Measurements from ENCODE around the gene PGA4. TPM values are rescaled to one million over a fixed set of nuclear protein-coding genes. Genes with fewer than 3 reads are reported as not detected.
"Not testable (repeated sequence)": the region's sequence is repeated elsewhere in the genome, so short reads cannot be mapped to it uniquely, and the experiment has no call there.

PGA4 gene
- total RNA-seq, 1 donor from 2014 or later, result 7.0 TPM

DNA sequence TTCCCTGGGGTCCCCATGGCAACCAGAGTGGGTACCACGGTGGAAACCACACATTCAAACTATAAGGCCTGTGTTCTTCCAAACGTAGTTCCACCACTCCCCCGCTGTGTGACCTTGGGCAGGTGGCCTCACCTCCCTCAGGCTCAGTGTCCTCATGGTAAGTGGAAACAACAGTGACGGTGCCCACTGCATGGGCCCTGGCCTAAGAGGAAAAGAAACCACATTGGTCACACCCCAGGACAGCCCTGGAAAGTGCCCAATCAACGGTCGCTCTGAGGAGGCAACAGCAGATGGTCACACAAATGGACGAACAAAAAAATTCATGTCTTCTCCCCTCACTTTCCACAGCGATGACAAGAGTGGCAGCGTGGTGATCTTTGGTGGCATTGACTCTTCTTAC, 25.9 kb downstream of the PGA4 start:
- not testable (repeated sequence) for H3K4me3 Mint-ChIP-seq; H3K4me1 Mint-ChIP-seq (ENCODE audit: unreplicated experiment); H3K27ac Mint-ChIP-seq; H3K27me3 Mint-ChIP-seq; H3K9me3 Mint-ChIP-seq; H3K36me3 Mint-ChIP-seq; DNase-seq (ENCODE audit: extremely low spot score, unreplicated experiment)

DNA sequence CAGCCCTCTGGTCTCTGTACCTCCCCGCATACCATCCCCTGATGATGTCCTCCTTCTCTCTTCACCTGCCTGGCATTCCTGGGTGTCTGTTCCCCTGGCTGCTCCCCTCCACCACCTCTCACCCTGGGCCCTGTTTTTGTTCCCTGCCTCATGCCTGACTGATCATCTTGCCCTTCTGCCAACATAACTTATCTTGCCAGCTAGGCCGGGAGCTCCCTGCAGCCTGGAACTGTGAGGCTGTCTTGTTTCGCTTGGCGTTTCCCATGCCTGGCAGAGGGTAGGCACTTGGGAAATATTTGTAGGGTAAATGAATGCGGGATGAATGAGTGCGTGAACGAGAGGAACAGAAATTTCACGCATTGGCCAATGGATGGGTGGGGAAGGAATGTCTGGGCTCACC, 27.1 kb downstream of the PGA4 start:
- not testable (repeated sequence) for H3K4me1 Mint-ChIP-seq (ENCODE audit: unreplicated experiment)

DNA sequence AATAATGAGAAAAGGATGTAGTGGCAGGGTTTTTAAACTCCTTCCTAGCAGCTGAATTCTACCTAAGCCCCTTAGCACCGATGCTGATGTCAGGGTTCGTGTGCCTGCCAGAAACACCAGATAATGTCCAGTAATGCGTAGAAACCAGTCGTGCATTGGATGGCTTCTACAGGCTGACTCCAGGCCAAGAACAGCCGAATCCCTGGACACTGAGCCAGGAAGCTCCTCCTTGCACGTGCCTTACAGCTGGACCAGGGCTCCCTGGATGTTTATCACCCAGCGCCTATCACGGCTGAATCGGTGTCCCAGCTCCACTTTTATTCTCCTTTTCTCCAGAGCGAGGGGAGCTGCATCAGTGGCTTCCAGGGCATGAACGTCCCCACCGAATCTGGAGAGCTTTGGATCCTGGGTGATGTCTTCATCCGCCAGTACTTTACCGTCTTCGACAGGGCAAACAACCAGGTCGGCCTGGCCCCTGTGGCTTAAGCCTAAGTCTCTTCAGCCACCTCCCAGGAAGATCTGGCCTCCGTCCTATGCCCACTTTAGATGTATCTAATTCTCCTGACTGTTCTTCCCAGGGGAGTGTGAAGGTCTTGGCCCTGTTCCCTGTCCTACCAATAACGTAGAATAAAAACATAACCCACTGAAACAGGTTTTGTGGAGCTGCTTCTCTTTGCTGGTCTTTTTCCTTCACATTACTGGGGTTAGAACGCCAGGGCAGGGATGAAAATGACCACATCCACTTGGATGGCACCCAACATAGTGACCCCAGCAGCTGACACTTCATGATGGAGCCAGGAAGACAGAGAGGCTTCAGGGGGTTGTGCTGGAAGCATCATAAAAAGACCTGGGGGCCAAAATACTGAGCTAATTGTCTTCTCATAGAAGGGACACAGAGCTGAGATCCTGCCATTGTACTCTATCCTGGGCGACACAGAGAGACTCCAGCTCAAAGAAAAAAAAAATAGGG, 28.9 kb downstream of the PGA4 start:
- H3K36me3 Mint-ChIP-seq; H3K27me3 Mint-ChIP-seq; H3K4me3 Mint-ChIP-seq; H3K9me3 Mint-ChIP-seq; H3K4me1 Mint-ChIP-seq (ENCODE audit: unreplicated experiment); H3K27ac Mint-ChIP-seq; DNase-seq (ENCODE audit: extremely low spot score, unreplicated experiment): not testable (repeated sequence)

More for the DNA sequence above, 27.1 kb downstream of the PGA4 start:
- H3K4me3 Mint-ChIP-seq; H3K9me3 Mint-ChIP-seq; H3K36me3 Mint-ChIP-seq; DNase-seq (ENCODE audit: extremely low spot score, unreplicated experiment); H3K27me3 Mint-ChIP-seq; H3K27ac Mint-ChIP-seq: not testable (repeated sequence)

DNA sequence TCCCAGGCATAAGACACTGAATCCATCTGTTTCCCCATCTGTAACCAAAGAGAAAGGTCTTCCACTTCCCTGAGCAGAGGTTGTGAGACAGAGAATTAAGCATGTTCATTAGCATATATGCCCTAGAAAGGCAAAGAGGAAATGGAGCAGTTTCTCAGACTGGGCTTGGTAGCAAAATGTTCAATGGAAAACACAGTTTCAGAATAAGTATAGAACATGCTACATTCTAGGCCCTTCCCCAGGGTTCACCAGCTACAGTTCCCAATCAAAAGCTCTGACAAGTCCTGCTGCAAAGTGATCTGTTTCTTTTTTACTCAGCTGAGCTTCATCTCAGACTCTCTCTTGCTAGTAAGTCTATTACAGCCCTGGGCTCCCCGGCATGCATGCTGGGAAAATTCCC, 30.2 kb downstream of the PGA4 start:
- not testable (repeated sequence) for H3K27ac Mint-ChIP-seq; H3K27me3 Mint-ChIP-seq; DNase-seq (ENCODE audit: extremely low spot score, unreplicated experiment); H3K9me3 Mint-ChIP-seq; H3K4me3 Mint-ChIP-seq; H3K36me3 Mint-ChIP-seq; H3K4me1 Mint-ChIP-seq (ENCODE audit: unreplicated experiment)

DNA sequence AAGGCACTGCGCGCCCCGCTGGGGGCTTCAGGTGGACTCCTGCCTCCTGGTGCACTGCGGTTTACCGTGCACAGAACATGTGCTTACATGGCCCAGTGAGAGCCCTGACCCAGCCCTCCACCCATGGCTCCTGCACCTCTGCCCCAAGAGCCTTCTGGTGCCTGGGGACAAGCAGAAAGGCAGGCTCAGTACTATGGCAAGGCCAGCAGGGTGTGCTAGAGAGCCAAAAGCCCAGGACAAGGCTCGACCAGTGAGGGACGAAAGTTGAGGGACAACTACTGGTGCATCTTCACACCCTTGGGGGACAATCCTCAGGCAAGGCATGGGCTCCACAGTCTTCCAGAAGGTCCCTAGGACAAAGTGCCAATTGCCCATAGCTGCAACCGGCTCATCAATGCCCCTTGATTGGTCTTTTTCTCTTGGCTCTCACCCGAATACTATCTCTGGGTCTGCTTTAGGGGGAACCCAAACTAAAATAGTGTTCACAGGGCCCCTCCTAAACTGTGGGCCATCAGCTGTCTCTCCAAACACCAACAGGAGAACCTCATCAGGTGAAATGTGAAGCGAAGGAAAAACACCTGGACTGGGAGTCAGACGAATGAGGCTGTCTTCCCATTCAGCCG, 32.4 kb downstream of the PGA4 start:
- H3K4me3 Mint-ChIP-seq, result no peak overlapping the region
- DNase-seq (ENCODE audit: extremely low spot score, unreplicated experiment), result no peak
- no peaks in the 10 kb centered on the region for H3K27me3 Mint-ChIP-seq
- TF ChIP-seq, protein P1, sequence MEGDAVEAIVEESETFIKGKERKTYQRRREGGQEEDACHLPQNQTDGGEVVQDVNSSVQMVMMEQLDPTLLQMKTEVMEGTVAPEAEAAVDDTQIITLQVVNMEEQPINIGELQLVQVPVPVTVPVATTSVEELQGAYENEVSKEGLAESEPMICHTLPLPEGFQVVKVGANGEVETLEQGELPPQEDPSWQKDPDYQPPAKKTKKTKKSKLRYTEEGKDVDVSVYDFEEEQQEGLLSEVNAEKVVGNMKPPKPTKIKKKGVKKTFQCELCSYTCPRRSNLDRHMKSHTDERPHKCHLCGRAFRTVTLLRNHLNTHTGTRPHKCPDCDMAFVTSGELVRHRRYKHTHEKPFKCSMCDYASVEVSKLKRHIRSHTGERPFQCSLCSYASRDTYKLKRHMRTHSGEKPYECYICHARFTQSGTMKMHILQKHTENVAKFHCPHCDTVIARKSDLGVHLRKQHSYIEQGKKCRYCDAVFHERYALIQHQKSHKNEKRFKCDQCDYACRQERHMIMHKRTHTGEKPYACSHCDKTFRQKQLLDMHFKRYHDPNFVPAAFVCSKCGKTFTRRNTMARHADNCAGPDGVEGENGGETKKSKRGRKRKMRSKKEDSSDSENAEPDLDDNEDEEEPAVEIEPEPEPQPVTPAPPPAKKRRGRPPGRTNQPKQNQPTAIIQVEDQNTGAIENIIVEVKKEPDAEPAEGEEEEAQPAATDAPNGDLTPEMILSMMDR (conservative IDR thresholded peaks at IDR 0.05), result peak; percentile 86
- no peaks in the 10 kb centered on the region for H3K36me3 Mint-ChIP-seq
- no peak overlapping the region for H3K27ac Mint-ChIP-seq
- H3K9me3 Mint-ChIP-seq, result no peaks in the 10 kb centered on the region
- no peaks in the 10 kb centered on the region for H3K4me1 Mint-ChIP-seq (ENCODE audit: unreplicated experiment)

DNA sequence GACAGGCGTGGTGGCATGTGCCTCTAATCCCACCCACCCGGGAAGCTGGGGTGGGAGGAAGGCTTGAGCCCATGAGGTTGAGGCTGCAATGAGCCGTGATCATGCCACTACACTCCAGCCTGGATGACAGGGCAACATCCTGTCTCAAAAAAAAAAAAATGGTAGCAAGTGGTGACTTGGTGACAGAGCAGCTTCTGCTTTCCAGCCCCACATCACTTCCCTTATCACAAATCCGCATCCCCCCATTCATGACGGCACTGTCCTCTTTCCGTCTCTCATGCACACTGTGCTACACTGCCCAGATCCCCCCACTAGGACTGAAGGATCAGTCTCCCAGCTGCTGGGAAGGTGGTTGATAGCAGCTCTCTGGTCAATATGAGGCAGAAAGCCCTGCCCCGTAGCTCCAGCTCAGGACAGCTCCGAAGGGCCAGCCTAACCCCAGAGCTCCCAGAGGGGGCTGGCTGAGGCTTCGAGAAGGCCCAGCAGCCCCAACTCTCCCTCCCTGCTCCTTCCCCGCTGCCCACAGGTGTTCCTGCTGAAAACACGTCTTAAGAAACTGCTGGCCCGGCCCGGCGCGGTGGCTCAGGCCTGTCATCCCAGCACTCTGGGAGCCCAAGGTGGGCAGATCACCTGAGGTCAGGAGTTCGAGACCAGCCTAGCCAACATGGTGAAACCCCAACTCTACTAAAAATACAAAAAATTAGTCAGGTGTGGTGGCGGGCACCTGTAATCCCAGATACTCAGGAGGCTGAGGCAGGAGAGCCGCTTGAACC, 34.7 kb downstream of the PGA4 start:
- H3K27me3 Mint-ChIP-seq, result no peaks in the 10 kb centered on the region
- no peak overlapping the region for H3K27ac Mint-ChIP-seq
- no peaks in the 10 kb centered on the region for H3K36me3 Mint-ChIP-seq
- no peak overlapping the region for H3K4me3 Mint-ChIP-seq
- TF ChIP-seq, protein P1 (conservative IDR thresholded peaks at IDR 0.05), result no peak
- no peaks in the 10 kb centered on the region for H3K4me1 Mint-ChIP-seq (ENCODE audit: unreplicated experiment)
- no peaks in the 10 kb centered on the region for H3K9me3 Mint-ChIP-seq
- DNase-seq (ENCODE audit: extremely low spot score, unreplicated experiment), result no peak

DNA sequence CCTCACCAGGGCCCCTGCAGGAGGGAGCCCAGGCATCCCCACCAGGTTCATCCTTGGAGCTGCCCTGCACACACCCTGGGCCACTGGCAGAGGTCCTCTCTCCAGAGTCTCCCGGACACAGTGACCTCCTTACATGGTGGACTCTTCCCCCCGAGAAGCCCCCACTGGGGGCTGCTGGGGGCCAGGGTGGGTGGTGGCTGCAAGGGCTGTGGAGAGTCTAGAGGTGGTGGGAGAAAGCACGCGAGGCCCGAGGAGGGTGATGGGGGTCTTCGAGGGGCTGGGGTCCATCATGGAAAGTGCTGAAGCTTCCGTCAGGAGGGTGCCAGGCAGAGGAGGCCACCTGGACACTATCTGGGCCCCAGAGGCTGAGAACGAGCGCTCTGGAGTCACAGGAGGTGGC, 36.4 kb downstream of the PGA4 start:
- H3K9me3 Mint-ChIP-seq, result no peaks in the 10 kb centered on the region
- no peak overlapping the region for H3K27ac Mint-ChIP-seq
- H3K4me3 Mint-ChIP-seq, result no peak overlapping the region
- H3K27me3 Mint-ChIP-seq, result no peaks in the 10 kb centered on the region
- TF ChIP-seq, protein P1 (conservative IDR thresholded peaks at IDR 0.05), result no peak
- no peak for DNase-seq (ENCODE audit: extremely low spot score, unreplicated experiment)
- no peaks in the 10 kb centered on the region for H3K4me1 Mint-ChIP-seq (ENCODE audit: unreplicated experiment)
- H3K36me3 Mint-ChIP-seq, result no peaks in the 10 kb centered on the region

All from type B pancreatic cell (in vitro differentiated cells).